MM.1S (cell line): Measurements from ENCODE around the gene SPSB3.

ENCODE experiments used
- DNase-seq: peaks from one replicate; pipeline ENCODE4 v3.0.0-alpha.2; 2015
- H2AFZ ChIP-seq: fragments of 300-600 bp; sonication (generic); 2 replicates; pipeline ENCODE4 v1.6.0; 2016; ENCODE audit warnings: antibody characterized with exemption, low read length
- H3F3A ChIP-seq: fragments of 300-600 bp; sonication (generic); 2 replicates; pipeline ENCODE4 v1.6.1; 2016; ENCODE audit warnings: mild to moderate bottlenecking, antibody characterized with exemption, low read length, moderate library complexity, mixed read lengths; ENCODE audit not compliant: insufficient read depth
- H3K27ac ChIP-seq: fragments of 300-600 bp; sonication (generic); 2 replicates; pipeline ENCODE4 v1.5.1; 2016; ENCODE audit warnings: mild to moderate bottlenecking, low read length
- H3K27me3 ChIP-seq: fragments of 300-600 bp; sonication (generic); replicated peaks from 2 replicates; pipeline ENCODE4 v1.6.0; 2016; ENCODE audit warnings: low read length; ENCODE audit not compliant: insufficient read depth
- H3K36me3 ChIP-seq: fragments of 300-600 bp; sonication (generic); replicated peaks from 2 replicates; pipeline ENCODE4 v1.6.1; 2016; ENCODE audit warnings: mild to moderate bottlenecking, low read length, mixed read lengths; ENCODE audit not compliant: insufficient read depth
- H3K4me1 ChIP-seq: fragments of 300-600 bp; sonication (generic); 2 replicates; pipeline ENCODE4 v1.6.1; 2016; ENCODE audit warnings: low read length, mixed read lengths
- H3K4me2 ChIP-seq: fragments of 300-600 bp; sonication (generic); 2 replicates; pipeline ENCODE4 v1.6.0; 2016; ENCODE audit warnings: low read depth, low read length
- H3K4me3 ChIP-seq: fragments of 300-600 bp; sonication (generic); 2 replicates; pipeline ENCODE4 v1.5.1; 2016; ENCODE audit warnings: low read length, mixed read lengths
- H3K79me2 ChIP-seq: fragments of 300-600 bp; sonication (generic); 2 replicates; pipeline ENCODE4 v1.6.1; 2016; ENCODE audit warnings: mixed run types, low read length, mixed read lengths
- H3K9ac ChIP-seq: fragments of 300-600 bp; sonication (generic); 2 replicates; pipeline ENCODE4 v1.6.1; 2016; ENCODE audit warnings: low read length, mixed read lengths
- H3K9me2 ChIP-seq: fragments of 300-600 bp; sonication (generic); replicated peaks from 2 replicates; pipeline ENCODE4 v1.6.1; 2016; ENCODE audit warnings: mild to moderate bottlenecking, low read length, mixed read lengths; ENCODE audit not compliant: insufficient read depth
- H3K9me3 ChIP-seq: fragments of 300-600 bp; sonication (generic); replicated peaks from 2 replicates; pipeline ENCODE4 v1.6.1; 2016; ENCODE audit warnings: mild to moderate bottlenecking, low read length, mixed read lengths; ENCODE audit not compliant: insufficient read depth
- H4K20me1 ChIP-seq: fragments of 300-600 bp; sonication (generic); 2 replicates; pipeline ENCODE4 v1.6.1; 2016; ENCODE audit warnings: mild to moderate bottlenecking, low read length, moderate library complexity, mixed read lengths; ENCODE audit not compliant: insufficient read depth
- EZH2 ChIP-seq: fragments of 300-600 bp; sonication (generic); optimal IDR thresholded peaks from 2 replicates; pipeline ENCODE3; 2017; ENCODE audit warnings: low read depth, mild to moderate bottlenecking, antibody characterized with exemption, low read length, mixed read lengths
- EZH2phosphoT487 ChIP-seq: fragments of 300-600 bp; sonication (generic); IDR thresholded peaks from 2 replicates; pipeline ENCODE4 v1.6.1; 2018; ENCODE audit warnings: antibody characterized with exemption, low read length
- TF ChIP-seq, protein P1 (sequence below): fragments of 300-600 bp; sonication (generic); IDR thresholded peaks from 2 replicates; pipeline ENCODE4 v1.5.1; 2016; ENCODE audit warnings: antibody characterized with exemption, low read length, mixed read lengths

The SPSB3 gene

DNA sequence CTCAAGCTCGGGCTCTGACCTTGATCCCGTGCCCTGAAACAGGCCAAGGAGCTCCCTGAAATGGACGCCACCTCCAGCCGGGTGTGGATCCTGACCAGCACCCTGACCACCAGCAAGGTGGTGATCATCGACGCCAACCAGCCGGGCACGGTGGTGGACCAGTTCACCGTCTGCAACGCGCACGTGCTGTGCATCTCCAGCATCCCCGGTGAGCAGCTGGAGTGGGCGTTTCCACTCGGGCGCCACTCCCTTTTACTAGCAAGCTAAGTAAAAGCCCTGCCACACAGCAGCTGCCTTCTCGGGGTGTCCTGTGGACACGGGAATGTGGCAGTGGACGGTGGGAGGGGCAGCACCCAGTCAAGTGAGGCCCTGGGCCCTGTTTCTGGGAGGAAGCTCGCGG is 17.4 kb downstream of the SPSB3 start:
- Histone ChIP-seq H3F3A (no peaks in the 10 kb centered on the region), H3K79me2 (no peaks in the 10 kb centered on the region), H3K4me2 (no peak overlapping the region), H3K27me3 (no peaks in the 10 kb centered on the region), H3K27ac (no peak overlapping the region), H4K20me1 (no peaks in the 10 kb centered on the region), H3K4me1 (no peaks in the 10 kb centered on the region), H3K36me3 (no peaks in the 10 kb centered on the region), H3K9me3 (no peaks in the 10 kb centered on the region), H2AFZ (no peak overlapping the region), H3K9ac (no peak overlapping the region), H3K9me2 (no peaks in the 10 kb centered on the region), H3K4me3 (no peak overlapping the region)
- no peak for DNase-seq
- TF ChIP-seq EZH2phosphoT487 (no peak), EZH2 (no peak)
- TF ChIP-seq, protein P1, sequence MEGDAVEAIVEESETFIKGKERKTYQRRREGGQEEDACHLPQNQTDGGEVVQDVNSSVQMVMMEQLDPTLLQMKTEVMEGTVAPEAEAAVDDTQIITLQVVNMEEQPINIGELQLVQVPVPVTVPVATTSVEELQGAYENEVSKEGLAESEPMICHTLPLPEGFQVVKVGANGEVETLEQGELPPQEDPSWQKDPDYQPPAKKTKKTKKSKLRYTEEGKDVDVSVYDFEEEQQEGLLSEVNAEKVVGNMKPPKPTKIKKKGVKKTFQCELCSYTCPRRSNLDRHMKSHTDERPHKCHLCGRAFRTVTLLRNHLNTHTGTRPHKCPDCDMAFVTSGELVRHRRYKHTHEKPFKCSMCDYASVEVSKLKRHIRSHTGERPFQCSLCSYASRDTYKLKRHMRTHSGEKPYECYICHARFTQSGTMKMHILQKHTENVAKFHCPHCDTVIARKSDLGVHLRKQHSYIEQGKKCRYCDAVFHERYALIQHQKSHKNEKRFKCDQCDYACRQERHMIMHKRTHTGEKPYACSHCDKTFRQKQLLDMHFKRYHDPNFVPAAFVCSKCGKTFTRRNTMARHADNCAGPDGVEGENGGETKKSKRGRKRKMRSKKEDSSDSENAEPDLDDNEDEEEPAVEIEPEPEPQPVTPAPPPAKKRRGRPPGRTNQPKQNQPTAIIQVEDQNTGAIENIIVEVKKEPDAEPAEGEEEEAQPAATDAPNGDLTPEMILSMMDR: no peak

GRCh38 chr16:1763521-1764511 is 18.6 kb downstream of the SPSB3 start:
- H3K9me3 ChIP-seq: no peaks in the 10 kb centered on the region
- H3F3A ChIP-seq: no peaks in the 10 kb centered on the region
- no peaks in the 10 kb centered on the region for H3K4me1 ChIP-seq
- no peak overlapping the region for H3K4me2 ChIP-seq
- no peaks in the 10 kb centered on the region for H3K9me2 ChIP-seq
- no peaks in the 10 kb centered on the region for H3K79me2 ChIP-seq
- no peak for DNase-seq
- H4K20me1 ChIP-seq: no peaks in the 10 kb centered on the region
- H3K9ac ChIP-seq: no peak overlapping the region
- H2AFZ ChIP-seq: no peak overlapping the region
- H3K36me3 ChIP-seq: no peaks in the 10 kb centered on the region
- TF ChIP-seq EZH2 (no peak), EZH2phosphoT487 (no peak)
- TF ChIP-seq, protein P1: no peak
- H3K27me3 ChIP-seq: no peaks in the 10 kb centered on the region
- no peak overlapping the region for H3K4me3 ChIP-seq
- H3K27ac ChIP-seq: no peak overlapping the region

GRCh38 chr16:1762879-1763520 is 19.4 kb downstream of the SPSB3 start:
- Histone ChIP-seq H3K4me1 (no peaks in the 10 kb centered on the region), H3K9me2 (no peaks in the 10 kb centered on the region), H4K20me1 (no peaks in the 10 kb centered on the region), H3K27me3 (no peaks in the 10 kb centered on the region), H2AFZ (no peak overlapping the region), H3K36me3 (no peaks in the 10 kb centered on the region), H3F3A (no peaks in the 10 kb centered on the region), H3K79me2 (no peaks in the 10 kb centered on the region), H3K27ac (no peak overlapping the region), H3K9me3 (no peaks in the 10 kb centered on the region), H3K4me3 (no peak overlapping the region), H3K9ac (no peak overlapping the region), H3K4me2 (no peak overlapping the region)
- no peak for DNase-seq
- no peak for TF ChIP-seq EZH2phosphoT487
- TF ChIP-seq EZH2: no peak
- TF ChIP-seq, protein P1: no peak
